ENCODE data around the gene ITGB8. TPM values are rescaled to one million over a fixed set of nuclear protein-coding genes. Genes with fewer than 3 reads are reported as not detected.

The ITGB8 gene
- total and polyA plus RNA-seq, 9 of the 15 experiments (the other 6 are each of a cell fraction or from before 2014, with no cell fraction given) = under 0.01 to 0.03 (median 0.02) TPM; not detected in 6

- TF ChIP-seq TEAD2 (tag; IDR thresholded peaks at IDR 0.05) = no peak
- TF ChIP-seq C11orf30 (IDR thresholded peaks at IDR 0.05; ENCODE audit: low read depth) = no peak
- TF ChIP-seq NFIX (CRISPR knock-in tag; IDR thresholded peaks at IDR 0.05; ENCODE audit: low read depth) = no peak
- TF ChIP-seq RBM22 (IDR thresholded peaks at IDR 0.05; ENCODE audit: low read depth, low read length, poor library complexity, severe bottlenecking) = no peak
- TF ChIP-seq CREM (IDR thresholded peaks at IDR 0.05; ENCODE audit: low read depth) = no peak
- no peak for TF ChIP-seq NFIC (IDR thresholded peaks at IDR 0.05)
- TF ChIP-seq HNRNPK (IDR thresholded peaks at IDR 0.05; ENCODE audit: low read depth, low read length, poor library complexity, severe bottlenecking) = no peak
- 0 out of 2 replicates have a peak, but pooled peaks have one; percentile 18 for TF ChIP-seq SMAD4 (CRISPR knock-in tag; conservative IDR thresholded peaks at IDR 0.05)
- no peak for TF ChIP-seq ZSCAN29 (IDR thresholded peaks at IDR 0.05)
- no peak for TF ChIP-seq MTF1 (CRISPR knock-in tag; IDR thresholded peaks at IDR 0.05; ENCODE audit: borderline replicate concordance)
- TF ChIP-seq PHTF2 (CRISPR knock-in tag; IDR thresholded peaks at IDR 0.05) = no peak
- no peak for TF ChIP-seq PHF21A (IDR thresholded peaks at IDR 0.05; ENCODE audit: borderline replicate concordance, low read depth)
- no peak for TF ChIP-seq SMAD1 (IDR thresholded peaks at IDR 0.05; ENCODE audit: low read depth, low read length, partially characterized antibody)
- TF ChIP-seq, protein P1, sequence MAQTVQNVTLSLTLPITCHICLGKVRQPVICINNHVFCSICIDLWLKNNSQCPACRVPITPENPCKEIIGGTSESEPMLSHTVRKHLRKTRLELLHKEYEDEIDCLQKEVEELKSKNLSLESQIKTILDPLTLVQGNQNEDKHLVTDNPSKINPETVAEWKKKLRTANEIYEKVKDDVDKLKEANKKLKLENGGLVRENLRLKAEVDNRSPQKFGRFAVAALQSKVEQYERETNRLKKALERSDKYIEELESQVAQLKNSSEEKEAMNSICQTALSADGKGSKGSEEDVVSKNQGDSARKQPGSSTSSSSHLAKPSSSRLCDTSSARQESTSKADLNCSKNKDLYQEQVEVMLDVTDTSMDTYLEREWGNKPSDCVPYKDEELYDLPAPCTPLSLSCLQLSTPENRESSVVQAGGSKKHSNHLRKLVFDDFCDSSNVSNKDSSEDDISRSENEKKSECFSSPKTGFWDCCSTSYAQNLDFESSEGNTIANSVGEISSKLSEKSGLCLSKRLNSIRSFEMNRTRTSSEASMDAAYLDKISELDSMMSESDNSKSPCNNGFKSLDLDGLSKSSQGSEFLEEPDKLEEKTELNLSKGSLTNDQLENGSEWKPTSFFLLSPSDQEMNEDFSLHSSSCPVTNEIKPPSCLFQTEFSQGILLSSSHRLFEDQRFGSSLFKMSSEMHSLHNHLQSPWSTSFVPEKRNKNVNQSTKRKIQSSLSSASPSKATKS (CRISPR knock-in tag; IDR thresholded peaks at IDR 0.05) = no peak
- no peak for TF ChIP-seq NELFE (IDR thresholded peaks at IDR 0.05; ENCODE audit: insufficient read depth, insufficient read length)
- TF ChIP-seq, protein P2, sequence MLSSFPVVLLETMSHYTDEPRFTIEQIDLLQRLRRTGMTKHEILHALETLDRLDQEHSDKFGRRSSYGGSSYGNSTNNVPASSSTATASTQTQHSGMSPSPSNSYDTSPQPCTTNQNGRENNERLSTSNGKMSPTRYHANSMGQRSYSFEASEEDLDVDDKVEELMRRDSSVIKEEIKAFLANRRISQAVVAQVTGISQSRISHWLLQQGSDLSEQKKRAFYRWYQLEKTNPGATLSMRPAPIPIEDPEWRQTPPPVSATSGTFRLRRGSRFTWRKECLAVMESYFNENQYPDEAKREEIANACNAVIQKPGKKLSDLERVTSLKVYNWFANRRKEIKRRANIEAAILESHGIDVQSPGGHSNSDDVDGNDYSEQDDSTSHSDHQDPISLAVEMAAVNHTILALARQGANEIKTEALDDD (IDR thresholded peaks at IDR 0.05) = peak; percentile 88
- TF ChIP-seq TBL1XR1 (IDR thresholded peaks at IDR 0.05; ENCODE audit: low read length in 2 of 2) = no peak
- no peak for TF ChIP-seq KAT7 (CRISPR knock-in tag; IDR thresholded peaks at IDR 0.05; ENCODE audit: borderline replicate concordance)
- no peak for TF ChIP-seq CREB1 (IDR thresholded peaks at IDR 0.05)
- no peak for TF ChIP-seq CREB1 (CRISPR knock-in tag; IDR thresholded peaks at IDR 0.05)
- no peak for TF ChIP-seq EWSR1 (IDR thresholded peaks at IDR 0.05; ENCODE audit: borderline replicate concordance, low read depth, partially characterized antibody)
- peak; percentile 77 for TF ChIP-seq ARID1B (IDR thresholded peaks at IDR 0.05)
- no peak for TF ChIP-seq ZBTB1 (CRISPR knock-in tag; IDR thresholded peaks at IDR 0.05; ENCODE audit: borderline replicate concordance, low read depth)
- peak; percentile 55 for TF ChIP-seq SMARCB1 (IDR thresholded peaks at IDR 0.05; ENCODE audit: insufficient read length, low read depth)
- no peak for TF ChIP-seq GATAD2B (IDR thresholded peaks at IDR 0.05; ENCODE audit: borderline replicate concordance)
- no peak for TF ChIP-seq SREBF1 (IDR thresholded peaks at IDR 0.05; ENCODE audit: borderline replicate concordance, low read depth, low read length)
- peak; percentile 66; the same call in 1 of the 2 replicates for TF ChIP-seq JUND (IDR thresholded peaks at IDR 0.05; ENCODE audit: borderline replicate concordance, low read depth, low read length)
- TF ChIP-seq JUND (tag; IDR thresholded peaks at IDR 0.05; ENCODE audit: borderline replicate concordance, low read depth, low read length) = peak; percentile 64; the same call in 2 of the 3 replicates
Observed at GRCh38 chr7:20306180-20306946, 24.3 kb upstream of the ITGB8 start (continued).
